ENCODE measurements around the gene FRMD4B. TPM values are rescaled to one million over a fixed set of nuclear protein-coding genes. Genes with fewer than 3 reads are reported as not detected.

FRMD4B gene
- total and polyA plus RNA-seq, 2 donors (not counting 3 experiments of a cell fraction or from before 2014, with no cell fraction given) = 66.4 to 89.7 TPM

GRCh38 chr3:69143612-69144011 lies 242.3 kb downstream of the FRMD4B start:
- POLR2A ChIA-PET = no interaction called here
- H2AFZ ChIP-seq (ENCODE audit: low read depth, low read length) = no peak overlapping the region

More at GRCh38 chr3:69143612-69144011, 242.3 kb downstream of the FRMD4B start:
- Histone ChIP-seq H3K4me3 (replicated peaks in 1 of 3; ENCODE audit: insufficient read depth in 1 of 3, low read depth in 1 of 3, low read length in 3 of 3) (no peak overlapping the region), H3K27me3 (ENCODE audit: control insufficient read depth in 2 of 2, insufficient read depth in 2 of 2, low read length in 2 of 2) (no peaks in the 10 kb centered on the region), H3K9ac (replicated peaks; ENCODE audit: extremely low read depth, insufficient read depth, low read length) (no peak overlapping the region), H3K79me2 (ENCODE audit: control insufficient read depth, insufficient read depth, low read length) (no peaks in the 10 kb centered on the region), H3K27ac (ENCODE audit: insufficient read depth, low read depth, low read length) (no peak overlapping the region), H3K4me1 (ENCODE audit: control insufficient read depth, extremely low read depth, insufficient read depth, low read length) (no peaks in the 10 kb centered on the region), H3K36me3 (ENCODE audit: control insufficient read depth in 2 of 2, extremely low read depth in 1 of 2, insufficient read depth in 2 of 2, low read length in 2 of 2) (no peaks in the 10 kb centered on the region), H3K4me2 (ENCODE audit: insufficient read depth, low read length) (no peak overlapping the region), H3K9me3 (replicated peaks; ENCODE audit: control insufficient read depth, insufficient read depth, low read length) (no peaks in the 10 kb centered on the region), H3K9me1 (replicated peaks; ENCODE audit: control insufficient read depth, extremely low read depth, insufficient read depth, low read length) (no peaks in the 10 kb centered on the region), H4K20me1 (replicated peaks; ENCODE audit: control insufficient read depth, extremely low read depth, insufficient read depth, low read length) (no peaks in the 10 kb centered on the region)
- dilution Hi-C loops (cut with MboI; ENCODE audit: extremely low pct_ligation_motif_present, low sequenced_read_pairs) (no loop called here), intact Hi-C loops (cut with micrococcal nuclease) (no loop called here)
- TF ChIP-seq POLR2A (IDR thresholded peaks at IDR 0.05; ENCODE audit: low read depth, low read length) = no peak
- no peak for TF ChIP-seq FOS (IDR thresholded peaks at IDR 0.05; ENCODE audit: borderline replicate concordance, insufficient read depth, low read length)
- TF ChIP-seq MYC (IDR thresholded peaks at IDR 0.05; ENCODE audit: low read depth, low read length) = no peak
- no peak for TF ChIP-seq EZH2 (IDR thresholded peaks at IDR 0.05; ENCODE audit: borderline replicate concordance, low read depth, low read length, severe bottlenecking)
- TF ChIP-seq GATA2 (IDR thresholded peaks at IDR 0.05; ENCODE audit: insufficient read depth, insufficient read length, low read depth, low read length) = no peak
- TF ChIP-seq CTCF (IDR thresholded peaks at IDR 0.05; ENCODE audit: extremely low read depth in 1 of 2, insufficient read depth in 1 of 2, low read depth in 1 of 2, low read length in 2 of 2) = no peak
- no peak for TF ChIP-seq JUN (IDR thresholded peaks at IDR 0.05; ENCODE audit: borderline replicate concordance, insufficient read depth, insufficient read length, low read depth)
- no peak for TF ChIP-seq MAX (IDR thresholded peaks at IDR 0.05; ENCODE audit: insufficient read depth, insufficient read length)
- TF ChIP-seq POLR2AphosphoS5 (IDR thresholded peaks at IDR 0.05; ENCODE audit: insufficient read depth, low read depth, low read length) = no peak
- CTCF ChIA-PET = interaction anchor here (0.7 to 2.4 kb wide), 2 partner anchors 18 to 24 kb away, joined by 3 to 12 read pairs; no protein-coding TSS in a partner anchor
- FAIRE-seq (no peak), DNase-seq (ENCODE audit: low read depth, low spot score) (no peak)
- BruUV-seq (replicated peaks) = no TSS peak

Measured in endothelial cell of umbilical vein (primary cell).